GM23248 (cell line): Measurements from ENCODE around the gene EHMT1. TPM values are rescaled to one million over a fixed set of nuclear protein-coding genes. Genes with fewer than 3 reads are reported as not detected.
"Not testable (repeated sequence)": the region's sequence is repeated elsewhere in the genome, so short reads cannot be mapped to it uniquely, and the experiment has no call there.

Source experiments
- DNase-seq: peaks from one replicate; pipeline ENCODE4 v3.0.0-alpha.2; 2015
- H2AFZ ChIP-seq: fragments of 200-600 bp; sonication (generic); 2 replicates; pipeline ENCODE4 v1.6.1; 2016; ENCODE audit warnings: antibody characterized with exemption
- H3F3A ChIP-seq: fragments of 200-600 bp; sonication (generic); 2 replicates; pipeline ENCODE4 v1.6.1; 2016; ENCODE audit warnings: mild to moderate bottlenecking, antibody characterized with exemption, mixed run types; ENCODE audit not compliant: insufficient read depth
- H3K27ac ChIP-seq: fragments of 200-600 bp; sonication (generic); 2 replicates; pipeline ENCODE4 v1.5.1; 2016; ENCODE audit warnings: mild to moderate bottlenecking
- H3K27me3 ChIP-seq: fragments of 200-600 bp; sonication (generic); replicated peaks from 2 replicates; pipeline ENCODE4 v1.6.1; 2016; ENCODE audit warnings: mild to moderate bottlenecking; ENCODE audit not compliant: insufficient read depth
- H3K36me3 ChIP-seq: fragments of 200-600 bp; sonication (generic); 2 replicates; pipeline ENCODE4 v1.6.1; 2016; ENCODE audit warnings: low read depth, mild to moderate bottlenecking
- H3K4me1 ChIP-seq: fragments of 200-600 bp; sonication (generic); 2 replicates; pipeline ENCODE4 v1.6.1; 2016; ENCODE audit warnings: mild to moderate bottlenecking; ENCODE audit not compliant: insufficient read depth
- H3K4me2 ChIP-seq: fragments of 200-600 bp; sonication (generic); one replicate; pipeline ENCODE4 v1.6.1; 2016; ENCODE audit warnings: mild to moderate bottlenecking; ENCODE audit not compliant: unreplicated experiment
- H3K4me3 ChIP-seq: fragments of 200-600 bp; sonication (generic); 2 replicates; pipeline ENCODE4 v1.5.1; 2016; ENCODE audit warnings: mild to moderate bottlenecking
- H3K79me2 ChIP-seq: fragments of 200-600 bp; sonication (generic); 2 replicates; pipeline ENCODE4 v1.6.1; 2016; ENCODE audit warnings: mild to moderate bottlenecking; ENCODE audit not compliant: insufficient read depth
- H3K9ac ChIP-seq: fragments of 200-600 bp; sonication (generic); 2 replicates; pipeline ENCODE4 v1.6.1; 2016; ENCODE audit warnings: mild to moderate bottlenecking
- H3K9me2 ChIP-seq: fragments of 200-600 bp; sonication (generic); 2 replicates; pipeline ENCODE4 v1.6.1; 2016; ENCODE audit warnings: mixed run types, mild to moderate bottlenecking, moderate library complexity; ENCODE audit not compliant: insufficient read depth
- H3K9me3 ChIP-seq: fragments of 200-600 bp; sonication (generic); one replicate; pipeline ENCODE4 v1.6.1; 2017; ENCODE audit warnings: low read depth
- H4K20me1 ChIP-seq: fragments of 200-600 bp; sonication (generic); 2 replicates; pipeline ENCODE4 v1.6.0; 2016; ENCODE audit not compliant: insufficient read depth
- EZH2 ChIP-seq: fragments of 200-600 bp; sonication (generic); IDR thresholded peaks from 2 replicates; pipeline ENCODE4 v1.6.1; 2018; ENCODE audit warnings: antibody characterized with exemption, mild to moderate bottlenecking; ENCODE audit not compliant: insufficient read depth, poor library complexity, severe bottlenecking
- EZH2phosphoT487 ChIP-seq: fragments of 200-600 bp; sonication (generic); IDR thresholded peaks from 2 replicates; pipeline ENCODE4 v1.6.1; 2018; ENCODE audit warnings: antibody characterized with exemption, moderate library complexity, mild to moderate bottlenecking, low read depth; ENCODE audit not compliant: insufficient read depth
- WGBS, 2 experiments: methylation state at CpG; one replicate each; pipeline ENCODE4 v1.1.6; 2015 to 2017; ENCODE audit warnings: low lambda C conversion rate in 2 of 2, low coverage in 1 of 2; ENCODE audit errors: missing lambda C conversion rate in 2 of 2; 5-methylcytosine and 5-hydroxymethylcytosine counted together
- in situ Hi-C: fragments of 300-500 bp; cut with MboI; formaldehyde crosslinking; loops from 2 replicates; pipeline ENCODE4 v1.15.0; 2020
- polyA plus RNA-seq: library from polyadenylated mRNA; unstranded; fragments of >200 nt; fragmentation: Nextera tagmentation; extraction: Ambion mirVana; gene quantifications from 2 replicates; pipeline ENCODE4 v1.2.1, GENCODE V29; 2016
- total RNA-seq: library from RNA; depleted of rRNA; stranded (reverse); fragments of >200 nt; shearing (Covaris generic); gene quantifications from 2 replicates; pipeline ENCODE4 v1.2.3, GENCODE V29; 2014

Gene EHMT1
- total and polyA plus RNA-seq, 2 experiments from 2014 or later, result 26.8 to 31.0 TPM

GRCh38 chr9:137776306-137776995 is 157.6 kb downstream of the EHMT1 start:
- no peak overlapping the region for H2AFZ ChIP-seq
- H3K9ac ChIP-seq, result no peak overlapping the region
- H3K79me2 ChIP-seq, result no peaks in the 10 kb centered on the region; the same call in 1 of the 2 replicates
- H3K27me3 ChIP-seq, result no peaks in the 10 kb centered on the region
- no peak for DNase-seq
- in situ Hi-C loops, result no loop called here
- H3K27ac ChIP-seq, result no peak overlapping the region
- H3K4me3 ChIP-seq, result no peak overlapping the region
- H3K4me2 ChIP-seq, result no peak overlapping the region
- H3K9me2 ChIP-seq, result no peaks in the 10 kb centered on the region
- TF ChIP-seq EZH2phosphoT487 (no peak), EZH2 (no peak)
- no peaks in the 10 kb centered on the region for H4K20me1 ChIP-seq
- 93 to 94% methylated on average over 22 of the region's 22 CpGs for WGBS, 2 experiments
- H3K9me3 ChIP-seq, result no peaks in the 10 kb centered on the region
- H3K4me1 ChIP-seq, result no peaks in the 10 kb centered on the region
- H3F3A ChIP-seq, result no peaks in the 10 kb centered on the region
- H3K36me3 ChIP-seq, result no peaks in the 10 kb centered on the region; the same call in 1 of the 2 replicates

GRCh38 chr9:137777761-137778160 is 159.0 kb downstream of the EHMT1 start:
- Histone ChIP-seq H3K9ac (no peak overlapping the region), H3K9me3 (no peaks in the 10 kb centered on the region), H3K9me2 (no peaks in the 10 kb centered on the region), H3K79me2 (no peaks in the 10 kb centered on the region; the same call in 1 of the 2 replicates), H3F3A (no peaks in the 10 kb centered on the region), H3K4me2 (no peak overlapping the region), H3K27me3 (no peaks in the 10 kb centered on the region), H4K20me1 (no peaks in the 10 kb centered on the region), H2AFZ (no peak overlapping the region), H3K4me1 (no peaks in the 10 kb centered on the region), H3K27ac (no peak overlapping the region), H3K36me3 (no peaks in the 10 kb centered on the region; the same call in 1 of the 2 replicates), H3K4me3 (no peak overlapping the region)
- 90% methylated on average over 20 of the region's 20 CpGs for WGBS, 2 experiments
- in situ Hi-C loops, result no loop called here
- DNase-seq, result no peak
- TF ChIP-seq EZH2, result no peak
- TF ChIP-seq EZH2phosphoT487, result no peak

DNA sequence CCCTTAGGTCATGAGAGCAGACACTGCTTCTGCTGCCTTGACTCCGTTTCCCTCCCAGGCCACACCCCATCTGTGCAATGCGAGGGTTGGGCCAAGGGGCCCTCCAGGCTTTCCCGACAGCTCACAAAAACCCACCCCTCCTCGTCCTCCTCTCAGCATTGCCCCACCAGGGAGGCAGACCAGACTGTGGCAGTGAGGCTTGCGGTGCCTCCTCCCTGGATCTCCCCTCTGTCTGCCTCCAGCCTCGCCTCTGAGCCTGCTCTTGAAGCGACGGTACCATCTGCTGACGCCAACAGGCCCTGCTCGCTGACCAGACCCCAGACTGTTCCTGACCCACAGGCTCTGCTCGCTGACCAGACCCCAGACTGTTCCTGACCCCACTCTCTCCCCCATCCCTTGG is 159.5 kb downstream of the EHMT1 start:
- Histone ChIP-seq H3F3A (no peaks in the 10 kb centered on the region), H3K4me1 (no peaks in the 10 kb centered on the region), H3K36me3 (no peaks in the 10 kb centered on the region; the same call in 1 of the 2 replicates), H3K4me3 (no peak overlapping the region), H3K4me2 (no peak overlapping the region), H4K20me1 (no peaks in the 10 kb centered on the region), H3K27ac (no peak overlapping the region), H2AFZ (no peak overlapping the region), H3K9me2 (no peaks in the 10 kb centered on the region), H3K27me3 (no peaks in the 10 kb centered on the region), H3K9ac (no peak overlapping the region), H3K79me2 (no peaks in the 10 kb centered on the region), H3K9me3 (no peaks in the 10 kb centered on the region)
- DNase-seq, result no peak
- WGBS, 2 experiments, result 94 to 95% methylated on average over 11 of the region's 11 CpGs
- in situ Hi-C loops, result no loop called here
- TF ChIP-seq EZH2phosphoT487, result no peak
- no peak for TF ChIP-seq EZH2

DNA sequence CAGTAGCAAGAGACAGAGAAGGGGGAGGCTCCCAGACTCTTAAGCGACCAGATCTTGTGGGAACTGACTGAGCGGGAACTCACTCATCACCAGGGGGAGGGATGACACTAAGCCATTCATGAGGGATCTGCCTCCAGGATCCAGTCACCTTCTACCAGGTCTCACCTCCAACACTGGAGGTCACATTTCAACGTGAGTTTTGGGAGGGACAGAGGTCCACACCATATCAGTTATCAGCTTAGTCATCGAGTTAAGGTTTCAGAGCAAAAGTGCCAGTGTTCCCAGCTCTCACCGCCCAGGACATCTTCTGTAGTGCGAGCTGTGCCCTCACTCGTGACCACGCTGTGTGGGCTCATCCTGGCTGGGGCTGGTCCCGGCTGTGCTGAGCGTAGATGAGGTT is 160.1 kb downstream of the EHMT1 start:
- in situ Hi-C loops, result no loop called here
- no peak overlapping the region for H3K27ac ChIP-seq
- H3K9ac ChIP-seq, result no peak overlapping the region
- no peaks in the 10 kb centered on the region for H3K9me3 ChIP-seq
- H2AFZ ChIP-seq, result no peak overlapping the region
- H3K4me3 ChIP-seq, result no peak overlapping the region
- no peaks in the 10 kb centered on the region for H3K9me2 ChIP-seq
- WGBS, 2 experiments, result 97 to 99% methylated on average over 10 of the region's 10 CpGs
- H4K20me1 ChIP-seq, result no peaks in the 10 kb centered on the region; the same call in 1 of the 2 replicates
- no peak for TF ChIP-seq EZH2phosphoT487
- no peak for TF ChIP-seq EZH2
- no peaks in the 10 kb centered on the region for H3K27me3 ChIP-seq
- no peaks in the 10 kb centered on the region for H3K79me2 ChIP-seq
- H3K4me1 ChIP-seq, result no peaks in the 10 kb centered on the region
- H3K36me3 ChIP-seq, result peaks cover 1% of the 10 kb centered on the region
- no peak overlapping the region for H3K4me2 ChIP-seq
- H3F3A ChIP-seq, result no peaks in the 10 kb centered on the region
- no peak for DNase-seq

DNA sequence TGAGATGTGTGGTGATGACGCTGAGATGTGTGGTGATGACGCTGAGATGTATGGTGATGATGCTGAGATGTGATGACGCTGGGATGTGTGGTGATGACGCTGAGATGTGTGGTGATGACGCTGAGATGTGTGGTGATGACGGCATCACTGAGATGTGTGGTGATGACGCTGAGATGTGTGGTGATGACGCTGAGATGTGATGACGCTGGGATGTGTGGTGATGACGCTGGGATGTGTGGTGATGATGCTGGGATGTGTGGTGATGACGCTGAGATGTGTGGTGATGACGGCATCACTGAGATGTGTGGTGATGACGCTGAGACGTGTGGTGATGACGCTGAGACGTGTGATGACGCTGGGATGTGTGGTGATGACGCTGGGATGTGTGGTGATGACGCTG is 161.2 kb downstream of the EHMT1 start:
- H3K4me2 ChIP-seq, H3K4me3 ChIP-seq, in situ Hi-C loops, H3F3A ChIP-seq, H3K9ac ChIP-seq, H3K36me3 ChIP-seq, DNase-seq, H3K4me1 ChIP-seq, H2AFZ ChIP-seq, H3K9me3 ChIP-seq, H3K79me2 ChIP-seq, H3K27ac ChIP-seq, H4K20me1 ChIP-seq, H3K9me2 ChIP-seq, H3K27me3 ChIP-seq: not testable (repeated sequence)
- WGBS, 2 experiments, result 96 to 98% methylated on average over 9 to 19 of the region's 19 CpGs
